HepG2 (cell line): ENCODE measurements around the gene NCOA3. TPM values are rescaled to one million over a fixed set of nuclear protein-coding genes. Genes with fewer than 3 reads are reported as not detected.

ENCODE experiments used
- ELF4 ChIP-seq: sonication (generic); formaldehyde crosslinking; IDR thresholded peaks from 2 replicates; pipeline ENCODE4 v1.5.0; 2020; ENCODE audit warnings: missing genetic modification reagents, mild to moderate bottlenecking, moderate library complexity, borderline replicate concordance
- HNF4G ChIP-seq, 2 experiments: sonication (generic) in 1 of 2; formaldehyde crosslinking in 1 of 2; IDR thresholded peaks; 2 replicates each; pipeline versions ENCODE4 v1.4.0 to v1.6.1; 2011 to 2020; ENCODE audit warnings: borderline replicate concordance in 2 of 2, low read depth in 2 of 2, mild to moderate bottlenecking in 2 of 2, low read length in 1 of 2, missing genetic modification reagents in 1 of 2, moderate library complexity in 1 of 2
- MIXL1 ChIP-seq: IDR thresholded peaks from 2 replicates; pipeline ENCODE4 v1.6.1; 2016
- NBN ChIP-seq: fragments of 450-650 bp; conservative IDR thresholded peaks from 2 replicates; pipeline ENCODE4 v1.6.1; 2017
- PITX1 ChIP-seq: sonication (generic); formaldehyde crosslinking; IDR thresholded peaks from 2 replicates; pipeline ENCODE4 v1.5.1; 2020; ENCODE audit warnings: mild to moderate bottlenecking, missing genetic modification reagents
- SIX4 ChIP-seq: sonication (generic); formaldehyde crosslinking; IDR thresholded peaks from 2 replicates; pipeline ENCODE4 v1.4.0; 2020; ENCODE audit warnings: missing genetic modification reagents
- ZFP36L2 ChIP-seq: sonication (generic); formaldehyde crosslinking; IDR thresholded peaks from 2 replicates; pipeline ENCODE4 v1.4.0; 2020; ENCODE audit warnings: missing genetic modification reagents
- ZKSCAN8 ChIP-seq: IDR thresholded peaks from 2 replicates; pipeline ENCODE4 v1.6.1; 2016; ENCODE audit warnings: borderline replicate concordance, missing genetic modification reagents, missing compliant biosample characterization
- ZNF530 ChIP-seq: sonication (generic); formaldehyde crosslinking; IDR thresholded peaks from 2 replicates; pipeline ENCODE4 v1.5.0; 2020; ENCODE audit warnings: low read depth, mild to moderate bottlenecking, missing genetic modification reagents
- ZNF616 ChIP-seq: sonication (generic); formaldehyde crosslinking; IDR thresholded peaks from 2 replicates; pipeline ENCODE4 v1.5.0; 2020; ENCODE audit warnings: low read depth, mild to moderate bottlenecking, missing genetic modification reagents
- ZNF660 ChIP-seq: sonication (generic); formaldehyde crosslinking; IDR thresholded peaks from 2 replicates; pipeline ENCODE4 v1.5.1; 2020; ENCODE audit warnings: mild to moderate bottlenecking, low read depth, missing genetic modification reagents, borderline replicate concordance
- ZNF737 ChIP-seq: sonication (generic); formaldehyde crosslinking; IDR thresholded peaks from 2 replicates; pipeline ENCODE4 v1.5.0; 2020; ENCODE audit warnings: missing genetic modification reagents, mild to moderate bottlenecking, borderline replicate concordance
- ZSCAN21 ChIP-seq: sonication (generic); formaldehyde crosslinking; IDR thresholded peaks from 2 replicates; pipeline ENCODE4 v1.8.0; 2022; ENCODE audit warnings: mild to moderate bottlenecking, missing genetic modification reagents, moderate library complexity, borderline replicate concordance
- polyA plus RNA-seq, 8 experiments: library from polyadenylated mRNA; depleted of rRNA in 3 of 8; stranded (reverse) in 7 of 8; unstranded in 1 of 8; fragments of >200 nt; fragmentation: Illumina TruSeq in 4 of 8; extraction: Trizol in 4 of 8; gene quantifications; 2 replicates each; pipeline versions ENCODE4 v1.2.1 to v1.2.3, GENCODE V29; 2011 to 2016; ENCODE audit warnings: low read depth in 4 of 8, missing spikeins in 1 of 8, mixed read lengths in 1 of 8; ENCODE audit not compliant: insufficient read depth in 1 of 8
- total RNA-seq, 5 experiments: library from RNA; depleted of rRNA; stranded (reverse); fragments of >200 nt; fragmentation: Illumina TruSeq; extraction: Trizol; gene quantifications; 2 replicates each; pipeline ENCODE4 v1.2.3, GENCODE V29; 2016; ENCODE audit warnings: low read depth in 1 of 5
- TF ChIP-seq, protein P1 (sequence below), 2 experiments: sonication (generic) in 1 of 2; formaldehyde crosslinking in 1 of 2; IDR thresholded peaks; 2 replicates each; pipeline versions ENCODE4 v1.6.1 to v1.9.0; 2014 to 2022; ENCODE audit warnings: antibody characterized with exemption in 1 of 2, borderline replicate concordance in 1 of 2, inconsistent platforms in 1 of 2, low read depth in 1 of 2, missing genetic modification reagents in 1 of 2
- TF ChIP-seq, protein P2 (sequence below): sonication (generic); formaldehyde crosslinking; IDR thresholded peaks from 2 replicates; pipeline ENCODE4 v1.4.0; 2020; ENCODE audit warnings: mild to moderate bottlenecking, missing genetic modification reagents
- TF ChIP-seq, protein P3 (sequence below): sonication (generic); formaldehyde crosslinking; IDR thresholded peaks from 2 replicates; pipeline ENCODE4 v1.4.0; 2020; ENCODE audit warnings: missing genetic modification reagents, borderline replicate concordance

The NCOA3 gene
- total and polyA plus RNA-seq, 2 of the 13 experiments (the other 11 are each of a cell fraction or from before 2014, with no cell fraction given) = 35.0 to 56.8 TPM

DNA sequence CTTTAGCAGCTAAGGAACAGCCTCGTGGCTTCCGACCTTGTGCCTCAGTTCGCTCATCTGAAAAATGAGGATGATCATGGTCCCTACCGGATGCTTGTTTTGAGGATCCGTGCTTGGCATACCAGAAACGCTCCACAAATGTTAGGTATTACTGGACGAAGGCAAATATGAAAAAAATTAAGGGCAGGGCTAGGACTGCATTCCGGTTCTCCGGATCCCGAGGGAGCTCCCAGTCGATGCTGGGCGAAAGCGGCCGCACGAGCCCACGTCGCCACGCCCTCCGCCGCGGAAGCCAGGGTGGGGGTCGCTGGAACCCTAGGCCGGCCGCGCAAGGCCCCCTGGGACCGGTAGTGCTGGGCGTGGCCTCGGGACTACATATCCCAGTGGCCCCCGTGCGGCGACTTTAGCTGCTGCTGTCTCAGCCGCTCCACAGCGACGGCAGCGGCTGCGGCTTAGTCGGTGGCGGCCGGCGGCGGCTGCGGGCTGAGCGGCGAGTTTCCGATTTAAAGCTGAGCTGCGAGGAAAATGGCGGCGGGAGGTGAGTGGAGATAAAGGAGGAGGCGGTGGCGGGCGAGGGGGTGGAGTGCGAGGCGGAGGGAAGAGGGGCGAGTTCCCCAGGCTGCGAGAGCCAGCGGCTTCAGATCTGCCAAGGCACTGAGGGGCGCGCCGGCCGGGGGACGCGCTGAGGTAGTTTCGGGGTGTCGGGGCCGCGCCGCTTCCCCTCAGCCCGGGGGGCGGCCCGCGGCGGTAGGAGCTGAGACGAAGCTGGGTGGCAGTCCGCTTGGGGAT, at the start of gene NCOA3 (continued):
- TF ChIP-seq, protein P1, sequence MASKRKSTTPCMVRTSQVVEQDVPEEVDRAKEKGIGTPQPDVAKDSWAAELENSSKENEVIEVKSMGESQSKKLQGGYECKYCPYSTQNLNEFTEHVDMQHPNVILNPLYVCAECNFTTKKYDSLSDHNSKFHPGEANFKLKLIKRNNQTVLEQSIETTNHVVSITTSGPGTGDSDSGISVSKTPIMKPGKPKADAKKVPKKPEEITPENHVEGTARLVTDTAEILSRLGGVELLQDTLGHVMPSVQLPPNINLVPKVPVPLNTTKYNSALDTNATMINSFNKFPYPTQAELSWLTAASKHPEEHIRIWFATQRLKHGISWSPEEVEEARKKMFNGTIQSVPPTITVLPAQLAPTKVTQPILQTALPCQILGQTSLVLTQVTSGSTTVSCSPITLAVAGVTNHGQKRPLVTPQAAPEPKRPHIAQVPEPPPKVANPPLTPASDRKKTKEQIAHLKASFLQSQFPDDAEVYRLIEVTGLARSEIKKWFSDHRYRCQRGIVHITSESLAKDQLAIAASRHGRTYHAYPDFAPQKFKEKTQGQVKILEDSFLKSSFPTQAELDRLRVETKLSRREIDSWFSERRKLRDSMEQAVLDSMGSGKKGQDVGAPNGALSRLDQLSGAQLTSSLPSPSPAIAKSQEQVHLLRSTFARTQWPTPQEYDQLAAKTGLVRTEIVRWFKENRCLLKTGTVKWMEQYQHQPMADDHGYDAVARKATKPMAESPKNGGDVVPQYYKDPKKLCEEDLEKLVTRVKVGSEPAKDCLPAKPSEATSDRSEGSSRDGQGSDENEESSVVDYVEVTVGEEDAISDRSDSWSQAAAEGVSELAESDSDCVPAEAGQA (IDR thresholded peaks at IDR 0.05; ENCODE audit: low read depth) = peak; percentile 92
- TF ChIP-seq, protein P1 (CRISPR knock-in tag; IDR thresholded peaks at IDR 0.05; ENCODE audit: borderline replicate concordance) = no peak; the same call in 1 of the 2 replicates
- TF ChIP-seq MIXL1 (CRISPR knock-in tag) (peak; percentile 55; the same call in 1 of the 2 replicates), ZNF616 (CRISPR knock-in tag) (peak; percentile 97), SIX4 (CRISPR knock-in tag) (peak; percentile 75), ZNF530 (CRISPR knock-in tag) (peak; percentile 70; the same call in 1 of the 2 replicates), PITX1 (CRISPR knock-in tag) (peak; percentile 98), ZSCAN21 (CRISPR knock-in tag) (peak; percentile 97), NBN (no peak), ZKSCAN8 (CRISPR knock-in tag) (peak; percentile 85; the same call in 1 of the 2 replicates), ZFP36L2 (CRISPR knock-in tag) (no peak; the same call in 1 of the 2 replicates), ELF4 (CRISPR knock-in tag) (peak; percentile 90; the same call in 1 of the 2 replicates), HNF4G (IDR thresholded peaks at IDR 0.05; ENCODE audit: borderline replicate concordance, low read depth, low read length) (peak; percentile 50; the same call in 1 of the 2 replicates), HNF4G (CRISPR knock-in tag; IDR thresholded peaks at IDR 0.05; ENCODE audit: borderline replicate concordance, low read depth) (peak; percentile 71), ZNF737 (no peak), ZNF660 (CRISPR knock-in tag) (no peak)
- TF ChIP-seq, protein P2, sequence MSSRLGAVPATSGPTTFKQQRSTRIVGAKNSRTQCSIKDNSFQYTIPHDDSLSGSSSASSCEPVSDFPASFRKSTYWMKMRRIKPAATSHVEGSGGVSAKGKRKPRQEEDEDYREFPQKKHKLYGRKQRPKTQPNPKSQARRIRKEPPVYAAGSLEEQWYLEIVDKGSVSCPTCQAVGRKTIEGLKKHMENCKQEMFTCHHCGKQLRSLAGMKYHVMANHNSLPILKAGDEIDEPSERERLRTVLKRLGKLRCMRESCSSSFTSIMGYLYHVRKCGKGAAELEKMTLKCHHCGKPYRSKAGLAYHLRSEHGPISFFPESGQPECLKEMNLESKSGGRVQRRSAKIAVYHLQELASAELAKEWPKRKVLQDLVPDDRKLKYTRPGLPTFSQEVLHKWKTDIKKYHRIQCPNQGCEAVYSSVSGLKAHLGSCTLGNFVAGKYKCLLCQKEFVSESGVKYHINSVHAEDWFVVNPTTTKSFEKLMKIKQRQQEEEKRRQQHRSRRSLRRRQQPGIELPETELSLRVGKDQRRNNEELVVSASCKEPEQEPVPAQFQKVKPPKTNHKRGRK (CRISPR knock-in tag) = peak; percentile 88
- TF ChIP-seq, protein P3, sequence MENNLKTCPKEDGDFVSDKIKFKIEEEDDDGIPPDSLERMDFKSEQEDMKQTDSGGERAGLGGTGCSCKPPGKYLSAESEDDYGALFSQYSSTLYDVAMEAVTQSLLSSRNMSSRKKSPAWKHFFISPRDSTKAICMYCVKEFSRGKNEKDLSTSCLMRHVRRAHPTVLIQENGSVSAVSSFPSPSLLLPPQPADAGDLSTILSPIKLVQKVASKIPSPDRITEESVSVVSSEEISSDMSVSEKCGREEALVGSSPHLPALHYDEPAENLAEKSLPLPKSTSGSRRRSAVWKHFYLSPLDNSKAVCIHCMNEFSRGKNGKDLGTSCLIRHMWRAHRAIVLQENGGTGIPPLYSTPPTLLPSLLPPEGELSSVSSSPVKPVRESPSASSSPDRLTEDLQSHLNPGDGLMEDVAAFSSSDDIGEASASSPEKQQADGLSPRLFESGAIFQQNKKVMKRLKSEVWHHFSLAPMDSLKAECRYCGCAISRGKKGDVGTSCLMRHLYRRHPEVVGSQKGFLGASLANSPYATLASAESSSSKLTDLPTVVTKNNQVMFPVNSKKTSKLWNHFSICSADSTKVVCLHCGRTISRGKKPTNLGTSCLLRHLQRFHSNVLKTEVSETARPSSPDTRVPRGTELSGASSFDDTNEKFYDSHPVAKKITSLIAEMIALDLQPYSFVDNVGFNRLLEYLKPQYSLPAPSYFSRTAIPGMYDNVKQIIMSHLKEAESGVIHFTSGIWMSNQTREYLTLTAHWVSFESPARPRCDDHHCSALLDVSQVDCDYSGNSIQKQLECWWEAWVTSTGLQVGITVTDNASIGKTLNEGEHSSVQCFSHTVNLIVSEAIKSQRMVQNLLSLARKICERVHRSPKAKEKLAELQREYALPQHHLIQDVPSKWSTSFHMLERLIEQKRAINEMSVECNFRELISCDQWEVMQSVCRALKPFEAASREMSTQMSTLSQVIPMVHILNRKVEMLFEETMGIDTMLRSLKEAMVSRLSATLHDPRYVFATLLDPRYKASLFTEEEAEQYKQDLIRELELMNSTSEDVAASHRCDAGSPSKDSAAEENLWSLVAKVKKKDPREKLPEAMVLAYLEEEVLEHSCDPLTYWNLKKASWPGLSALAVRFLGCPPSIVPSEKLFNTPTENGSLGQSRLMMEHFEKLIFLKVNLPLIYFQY (CRISPR knock-in tag) = peak; percentile 62; the same call in 1 of the 2 replicates
